HG03469 (cell line): ENCODE measurements around the gene TNFRSF19.

Source experiments
- ATAC-seq: cut with Tn5 transposase; IDR thresholded peaks from one replicate; pipeline ENCODE4 v1.9.1; 2021; ENCODE audit warnings: mild to moderate bottlenecking, moderate library complexity, moderate number of reproducible peaks; ENCODE audit not compliant: unreplicated experiment

The TNFRSF19 gene

DNA sequence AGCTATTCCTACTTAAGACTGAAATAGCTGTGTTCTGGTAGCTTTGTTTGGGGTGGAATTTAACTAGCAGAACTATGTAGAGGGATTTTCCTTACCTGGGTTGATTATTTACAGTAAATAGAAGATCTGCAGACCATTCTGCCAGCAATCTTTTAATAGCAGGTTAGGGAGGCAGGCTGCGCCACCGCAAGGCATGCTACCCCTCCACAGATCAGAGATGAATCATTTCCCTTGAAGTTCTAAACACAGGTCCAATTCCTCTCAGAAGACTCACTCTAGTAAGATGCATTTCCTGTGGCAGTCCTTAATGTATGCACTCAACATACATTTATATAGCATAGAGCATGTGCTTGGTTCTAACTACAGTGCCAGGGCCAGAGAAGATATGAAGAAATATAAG, 109.0 kb downstream of the TNFRSF19 start:
- ATAC-seq, result no peak

DNA sequence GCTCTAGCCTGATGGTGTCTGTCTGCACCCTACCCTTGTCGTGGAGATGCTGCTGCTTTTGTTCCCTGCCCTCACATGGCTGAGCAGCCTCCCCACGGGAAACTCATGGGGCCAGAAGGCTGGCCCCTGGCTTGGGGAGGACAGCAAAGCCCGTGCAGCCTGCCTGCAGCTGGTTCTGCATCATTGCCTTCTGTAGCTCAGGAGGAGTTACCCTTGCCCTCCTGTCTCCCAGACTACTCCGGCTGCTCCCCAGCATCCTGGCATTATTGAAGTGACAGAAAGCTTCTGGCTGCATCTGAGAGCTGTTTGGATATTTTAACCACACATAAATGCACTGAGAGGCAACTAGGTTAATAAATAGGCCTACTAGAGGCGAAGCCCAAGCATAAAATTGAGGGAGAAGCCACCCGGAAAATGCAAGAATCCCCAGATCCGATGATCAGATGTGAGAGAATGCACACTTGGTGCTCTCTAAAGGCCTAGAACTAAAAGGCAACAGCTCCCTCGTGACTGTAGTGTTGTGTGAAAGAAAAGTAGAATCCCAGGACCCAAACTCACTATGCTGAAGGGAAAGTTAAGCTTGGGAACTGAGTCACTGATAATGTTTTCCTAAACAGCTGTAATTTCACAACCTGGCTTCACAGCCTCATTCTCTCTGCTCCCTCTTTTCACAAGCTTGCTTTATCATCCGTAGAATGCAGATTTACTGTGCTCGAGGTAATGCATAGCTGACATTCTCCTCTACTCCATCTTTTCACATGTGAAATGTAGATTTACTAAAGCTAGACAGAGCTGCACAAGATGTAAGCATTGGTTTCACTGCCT, 110.8 kb downstream of the TNFRSF19 start:
- ATAC-seq, result no peak

DNA sequence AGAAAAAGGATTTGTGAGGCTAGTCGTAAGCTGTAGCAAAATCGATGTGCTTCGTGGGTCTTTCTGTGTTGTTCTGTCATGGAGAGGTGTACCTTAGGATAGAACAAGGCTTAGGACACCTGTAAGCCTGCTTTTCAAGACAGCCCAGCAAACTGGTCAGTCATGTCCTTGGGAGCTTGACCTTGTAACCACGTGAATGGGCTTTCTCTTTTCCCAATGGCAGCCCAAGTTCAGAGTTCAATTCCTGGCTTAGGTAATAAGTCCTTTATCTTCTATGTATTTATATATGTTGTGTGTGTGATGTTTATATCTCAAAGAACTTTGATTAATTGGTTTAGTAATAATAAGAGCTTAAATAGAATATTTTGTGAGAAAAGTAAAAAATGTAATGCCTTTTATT, 112.9 kb downstream of the TNFRSF19 start:
- ATAC-seq, result no peak

DNA sequence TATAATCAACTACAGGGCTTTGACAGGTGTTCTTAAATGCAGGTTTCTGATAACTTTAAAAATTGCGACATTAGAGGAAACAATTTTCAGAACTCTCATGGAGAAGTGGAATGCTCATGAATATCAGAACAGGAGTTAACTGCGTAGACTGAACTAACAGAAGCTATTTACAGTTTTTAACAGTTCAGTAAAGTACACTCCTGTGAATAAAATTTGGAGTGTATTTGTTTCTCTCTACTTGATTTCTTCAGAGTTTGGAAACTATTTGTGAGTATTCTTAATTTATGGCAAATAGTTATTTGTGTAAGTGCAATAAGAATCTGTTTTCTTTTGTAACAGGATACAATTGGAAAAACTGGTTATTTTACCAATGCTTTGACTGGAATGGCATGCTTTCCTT, 114.4 kb downstream of the TNFRSF19 start:
- no peak for ATAC-seq

DNA sequence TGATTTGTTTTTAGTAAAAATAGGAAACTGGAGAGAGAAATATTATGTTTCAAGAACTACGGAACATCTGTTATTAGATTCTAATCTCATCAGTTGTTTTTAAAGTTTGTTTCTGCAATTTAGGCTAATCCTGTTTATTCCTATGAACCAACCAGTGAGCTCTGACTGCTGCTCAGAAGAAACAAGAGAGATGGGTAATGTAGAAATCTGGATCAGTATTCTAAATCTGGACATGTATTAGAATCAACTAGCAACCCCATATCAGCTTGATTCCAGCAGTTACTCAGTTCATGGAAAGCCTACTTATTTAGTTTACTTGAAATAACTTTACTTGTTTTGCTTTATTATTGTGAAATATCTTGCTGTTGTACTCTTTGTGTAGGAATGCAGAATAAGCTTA, 115.2 kb downstream of the TNFRSF19 start:
- ATAC-seq, result no peak

DNA sequence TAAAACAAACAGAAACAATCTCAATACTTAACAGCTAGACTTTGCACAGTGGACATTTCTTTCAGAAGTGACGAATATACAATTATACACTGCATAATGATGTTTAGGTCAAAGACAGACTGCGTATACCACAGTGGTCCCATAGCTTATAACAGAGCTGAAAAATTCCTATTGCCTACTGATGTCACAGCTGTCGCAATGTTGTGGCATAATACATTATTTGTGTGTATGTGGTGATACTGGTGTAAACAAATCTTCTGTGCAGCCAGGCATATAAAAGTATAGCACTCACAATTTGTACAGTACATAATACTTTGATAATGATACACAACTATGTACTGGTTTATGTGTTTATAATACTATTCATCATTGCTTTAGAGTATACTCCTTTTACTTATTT, 116.7 kb downstream of the TNFRSF19 start:
- ATAC-seq, result no peak

DNA sequence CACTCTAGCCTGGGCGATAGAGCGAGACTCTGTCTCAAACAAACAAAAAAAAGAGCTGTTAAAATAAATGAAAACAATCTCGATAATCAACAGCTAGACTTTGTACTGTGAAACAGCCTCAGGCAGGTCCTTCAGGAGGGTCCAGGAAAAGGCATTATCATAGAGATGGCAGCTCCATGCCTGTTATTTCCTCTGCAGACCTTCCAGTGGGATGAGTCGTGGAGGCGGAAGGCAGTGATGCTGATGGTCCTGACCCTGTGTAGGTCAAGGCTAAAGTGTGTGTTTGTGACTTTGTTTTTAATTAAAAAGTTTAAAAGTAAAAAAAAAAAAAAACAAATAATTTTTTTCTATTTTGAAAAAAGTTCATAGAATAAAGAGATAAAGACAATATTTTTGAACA, 117.4 kb downstream of the TNFRSF19 start:
- no peak for ATAC-seq

DNA sequence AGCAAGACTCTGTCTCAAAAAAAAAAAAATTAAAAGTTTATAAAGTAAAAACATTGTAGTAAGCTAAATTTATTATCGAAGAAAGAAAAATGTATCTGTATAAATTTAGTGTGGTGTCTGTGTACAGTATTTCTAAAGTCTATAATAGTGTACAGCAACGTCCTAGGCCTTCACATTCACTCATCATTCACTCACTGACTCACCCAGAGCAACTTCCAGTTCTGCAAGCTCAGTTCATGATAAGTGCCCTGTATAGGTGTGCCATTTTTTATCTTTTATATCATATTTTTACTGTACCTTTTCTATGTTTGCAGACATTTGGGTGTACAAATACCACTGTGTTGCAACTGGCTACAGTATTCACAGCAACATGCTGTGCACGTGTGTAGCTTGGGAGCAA, 118.1 kb downstream of the TNFRSF19 start:
- no peak for ATAC-seq

DNA sequence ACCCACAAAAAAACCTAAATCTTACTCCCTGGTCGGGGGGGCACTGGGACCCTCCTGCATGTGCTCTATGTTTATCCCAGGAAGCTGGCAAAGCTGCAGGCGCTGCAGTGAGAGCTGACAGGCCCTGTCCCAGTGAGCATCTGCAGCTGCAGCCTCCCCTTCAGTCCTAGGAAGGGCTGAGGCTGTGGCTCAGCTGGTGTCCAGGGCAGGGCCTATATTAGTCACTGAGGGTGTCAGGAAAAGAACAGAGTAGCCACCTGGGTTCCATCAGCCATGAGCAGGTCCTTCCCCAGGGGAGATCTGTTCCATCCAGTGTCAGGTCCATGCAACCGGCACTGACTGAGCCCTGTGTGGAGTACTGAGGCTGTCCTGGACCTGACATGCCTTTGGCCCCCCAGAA, 120.5 kb downstream of the TNFRSF19 start:
- ATAC-seq, result no peak

DNA sequence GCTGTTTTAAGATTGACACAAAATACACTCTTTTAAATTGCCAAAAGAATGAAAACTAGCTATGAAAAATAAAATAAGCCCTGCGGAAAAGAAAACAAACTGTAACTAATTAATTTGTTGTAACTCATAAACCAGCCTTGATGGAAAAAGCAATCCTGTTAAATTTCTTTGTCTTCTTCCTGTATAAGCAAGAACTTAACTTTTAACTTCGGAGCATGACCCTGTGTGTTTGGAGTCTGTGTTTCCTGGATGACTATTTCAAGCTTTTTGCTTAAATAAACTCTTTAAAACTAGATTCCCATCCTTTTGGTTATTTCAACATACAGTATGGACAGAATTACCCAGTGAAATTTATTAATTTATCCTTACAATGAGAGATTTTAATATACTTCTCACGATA, 122.6 kb downstream of the TNFRSF19 start:
- no peak for ATAC-seq

DNA sequence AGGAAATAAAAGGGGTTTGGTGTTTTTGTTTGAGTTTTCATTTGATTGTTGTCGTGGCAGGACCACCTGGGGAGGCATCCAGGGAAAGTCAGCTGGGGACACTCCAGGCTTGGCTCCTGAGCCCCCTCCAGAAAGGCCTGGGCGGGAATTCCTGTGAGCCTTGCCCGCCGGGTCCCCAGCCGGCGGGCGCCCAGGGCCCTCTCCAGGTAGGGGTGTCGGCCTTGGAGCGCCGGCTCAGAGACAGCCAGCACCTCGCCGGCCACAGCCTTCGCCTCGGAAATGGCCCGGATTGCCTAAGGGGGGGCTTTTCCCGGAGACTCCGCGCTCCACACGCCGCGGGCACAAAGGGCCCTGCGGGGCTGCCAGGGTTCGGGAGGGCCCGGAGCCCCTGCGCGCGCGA, 125.0 kb downstream of the TNFRSF19 start:
- no peak for ATAC-seq

DNA sequence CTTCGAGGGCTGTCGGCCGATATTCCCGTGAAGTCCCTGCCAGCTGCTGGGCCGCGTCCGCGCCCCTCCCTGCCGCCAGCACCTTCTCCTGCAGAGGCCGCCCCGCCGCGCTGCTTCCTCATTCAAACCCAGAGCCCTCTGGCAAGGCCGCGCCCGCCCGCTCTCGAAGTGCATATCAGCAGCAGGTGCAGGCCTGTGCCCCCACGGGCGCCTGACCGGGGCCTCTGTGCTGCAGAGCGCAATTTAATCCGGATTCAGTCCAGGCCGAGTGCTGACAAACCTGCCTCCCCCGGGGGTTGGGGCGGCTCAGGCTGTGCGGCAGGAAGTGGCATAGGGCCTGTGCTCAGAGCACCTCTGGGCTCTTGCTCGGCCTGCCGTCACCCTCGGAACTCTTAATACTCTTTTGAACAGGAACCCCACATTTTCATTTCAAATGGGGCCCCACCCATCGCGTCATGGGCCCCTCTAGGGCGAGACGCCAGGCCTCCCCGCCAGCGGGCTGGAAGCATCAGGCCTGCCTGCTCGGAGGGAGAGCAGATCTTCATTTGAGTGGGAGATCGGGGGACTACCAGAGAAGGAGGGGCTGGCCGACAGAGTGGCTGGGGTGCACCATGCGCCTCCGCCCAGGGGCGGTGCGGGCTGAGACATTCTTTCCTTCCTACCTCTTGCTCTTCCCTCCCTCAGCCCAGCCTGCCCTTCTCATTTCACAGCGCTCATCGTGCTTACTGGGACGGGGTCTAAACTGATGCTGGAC, 125.7 kb downstream of the TNFRSF19 start:
- ATAC-seq, result peak; percentile 84

DNA sequence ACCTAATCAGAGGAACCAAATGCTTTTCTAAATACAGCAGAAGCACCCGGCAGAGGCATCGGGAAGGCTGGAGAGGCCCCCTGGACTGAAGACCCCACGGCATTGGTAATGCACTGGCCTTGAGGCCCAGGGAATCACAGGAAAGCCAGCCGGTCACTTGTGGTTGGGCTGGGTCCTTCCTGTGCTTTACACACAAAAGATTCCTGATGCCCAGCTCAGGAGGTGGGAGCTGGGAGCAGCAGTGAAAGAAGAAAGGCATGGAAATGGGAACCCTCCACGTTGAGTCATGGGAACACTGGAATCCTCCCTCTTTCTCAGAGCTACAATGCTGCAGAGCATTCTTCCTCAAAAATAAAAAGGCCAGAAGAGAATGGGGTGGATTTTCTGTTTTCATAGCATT, 126.4 kb downstream of the TNFRSF19 start:
- ATAC-seq, result no peak

DNA sequence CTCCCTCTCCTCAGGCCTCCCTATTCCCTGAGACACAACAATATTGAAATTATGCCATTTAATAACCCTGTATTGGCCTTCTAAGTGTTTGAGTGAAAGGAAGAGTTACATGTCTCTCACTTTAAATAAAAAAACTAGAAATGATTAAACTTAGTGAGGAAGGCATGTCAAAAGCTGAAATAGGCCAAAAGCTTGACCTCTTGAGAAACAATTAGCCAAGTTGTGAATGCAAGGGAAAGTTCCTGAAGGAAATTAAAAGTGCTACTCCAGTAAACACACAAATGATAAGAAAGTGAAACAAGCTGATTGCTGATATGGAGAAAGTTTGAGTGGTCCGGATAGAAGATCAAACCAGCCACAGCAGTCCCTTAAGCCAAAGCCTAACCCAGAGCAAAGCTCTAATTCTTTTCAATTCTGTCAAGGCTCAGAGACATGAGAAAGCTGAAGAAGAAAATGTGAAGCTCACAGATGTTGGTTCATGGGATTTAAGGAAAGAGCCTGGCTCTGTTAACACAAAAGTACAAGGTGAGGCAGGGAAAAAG, 127.6 kb downstream of the TNFRSF19 start:
- no peak for ATAC-seq

DNA sequence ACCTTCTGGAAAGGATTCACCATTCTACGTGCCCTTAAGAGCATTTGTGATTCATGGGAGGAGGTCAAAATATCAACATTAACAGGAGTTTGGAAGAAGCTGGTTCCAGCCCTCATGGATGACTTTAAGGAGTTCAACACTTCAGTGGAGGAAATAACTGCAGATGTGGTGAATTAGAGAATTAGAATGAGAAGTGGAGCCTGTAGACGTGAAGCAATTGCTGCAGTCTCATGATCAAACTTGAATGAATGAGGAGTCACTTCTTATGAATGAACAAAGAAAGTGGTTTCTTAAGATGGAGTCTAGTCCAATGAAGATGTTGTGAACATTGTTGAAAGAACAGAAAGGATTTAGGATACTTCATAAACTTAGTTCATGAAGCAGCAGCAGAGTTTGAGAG, 129.1 kb downstream of the TNFRSF19 start:
- no peak for ATAC-seq

DNA sequence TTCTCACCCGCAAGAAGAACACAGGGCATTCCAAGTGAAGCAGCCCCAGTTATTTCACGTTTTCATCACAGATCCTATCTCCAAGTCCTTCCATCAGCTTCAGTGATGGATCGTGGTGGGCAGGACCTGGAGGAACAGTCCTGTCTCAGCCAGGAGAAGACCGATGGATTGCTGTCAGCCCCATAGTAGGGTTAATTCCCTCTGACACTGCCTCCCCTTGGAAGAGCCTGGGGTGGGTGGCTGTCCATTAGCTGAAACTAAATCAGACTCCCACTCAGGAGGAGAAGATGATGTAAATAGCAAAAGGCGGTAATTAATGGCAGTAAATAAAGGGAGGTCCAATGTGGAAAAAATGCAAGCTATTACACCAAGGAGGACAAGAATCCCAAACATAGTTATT, 131.0 kb downstream of the TNFRSF19 start:
- no peak for ATAC-seq

DNA sequence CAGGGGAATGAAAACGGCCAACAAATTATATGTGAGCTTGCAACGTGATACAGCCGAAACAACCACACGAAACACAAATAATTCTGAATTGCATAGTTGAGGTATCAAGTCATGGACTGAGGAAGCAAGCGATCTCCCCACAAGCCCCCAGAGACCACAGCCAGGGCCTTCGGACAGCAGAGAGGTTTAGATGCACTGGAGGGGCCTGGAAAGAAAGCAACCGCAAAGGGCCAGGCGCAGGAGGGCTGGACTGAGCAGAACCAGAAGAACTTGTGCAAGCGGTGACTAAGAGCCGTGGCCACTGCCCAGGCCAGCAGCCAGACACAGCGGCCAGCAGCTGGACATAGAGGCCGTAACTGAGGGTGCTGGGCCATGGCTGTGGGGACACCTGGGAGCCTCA, 131.4 kb downstream of the TNFRSF19 start:
- ATAC-seq, result no peak

DNA sequence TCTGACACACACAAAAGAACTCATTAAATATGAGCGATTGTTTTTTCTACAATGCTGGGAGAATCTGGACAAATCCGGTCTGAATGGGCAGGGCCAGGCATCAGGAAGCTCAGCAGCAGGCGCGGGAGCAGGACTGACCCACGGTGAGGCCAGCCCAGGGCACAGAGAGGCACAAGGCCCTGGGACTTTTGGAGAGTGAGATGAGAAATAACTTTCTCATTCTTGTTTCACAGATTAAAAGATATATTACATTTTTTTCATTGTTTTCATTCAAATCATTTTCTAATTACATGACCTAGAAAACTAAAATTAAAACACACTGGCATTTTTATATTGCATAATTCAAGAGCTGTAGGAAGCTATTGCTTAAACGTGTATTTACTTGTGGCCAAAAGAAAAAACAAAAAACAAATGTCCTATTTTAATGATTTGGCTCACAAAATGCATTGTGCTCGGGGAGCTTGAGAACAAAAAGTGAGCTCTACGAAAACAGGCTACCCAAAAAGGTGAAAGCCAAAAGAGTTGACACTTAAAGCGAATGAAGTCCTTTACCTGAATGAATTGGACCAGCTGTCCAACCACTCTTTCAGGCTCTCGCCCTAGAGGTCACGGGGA, 133.1 kb downstream of the TNFRSF19 start:
- no peak for ATAC-seq

DNA sequence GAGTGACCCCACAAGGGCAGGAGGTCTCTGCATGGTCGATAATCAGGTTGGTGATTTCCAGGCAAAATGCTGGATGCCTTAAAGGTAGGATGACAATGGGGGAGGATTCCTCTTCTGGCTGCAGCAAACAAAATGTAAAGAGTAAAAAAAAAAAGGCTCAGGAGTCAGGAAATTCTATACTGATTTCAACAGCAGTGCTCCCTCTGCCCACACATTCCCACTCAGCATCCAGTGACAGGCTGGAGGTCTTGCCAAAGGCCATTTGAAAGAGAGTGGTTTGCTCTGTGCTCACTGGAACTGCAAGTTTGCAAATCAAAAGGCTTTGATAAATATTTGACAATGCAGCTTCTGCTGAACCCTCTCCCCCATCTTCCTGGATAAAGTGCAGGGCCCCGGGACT, 135.4 kb downstream of the TNFRSF19 start:
- no peak for ATAC-seq

DNA sequence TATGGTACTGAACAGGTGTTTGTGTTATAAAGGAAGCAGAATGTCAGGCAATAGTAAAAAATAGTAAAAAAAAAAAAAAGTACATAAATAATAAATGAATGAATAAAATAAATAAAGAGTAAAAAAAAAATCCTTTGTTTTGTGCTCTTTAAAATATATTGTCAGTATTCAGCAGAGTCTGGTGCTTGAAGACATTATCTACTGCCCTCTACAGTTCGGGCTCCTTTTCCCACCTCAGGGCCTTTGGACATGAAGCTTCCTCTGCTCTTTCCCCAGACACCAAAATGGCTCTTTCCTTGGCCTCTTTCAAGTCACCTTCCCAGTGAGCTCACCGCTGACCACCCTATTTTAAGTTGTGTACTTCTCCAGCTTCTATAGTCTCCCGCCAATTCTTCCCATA, 137.5 kb downstream of the TNFRSF19 start:
- no peak for ATAC-seq

DNA sequence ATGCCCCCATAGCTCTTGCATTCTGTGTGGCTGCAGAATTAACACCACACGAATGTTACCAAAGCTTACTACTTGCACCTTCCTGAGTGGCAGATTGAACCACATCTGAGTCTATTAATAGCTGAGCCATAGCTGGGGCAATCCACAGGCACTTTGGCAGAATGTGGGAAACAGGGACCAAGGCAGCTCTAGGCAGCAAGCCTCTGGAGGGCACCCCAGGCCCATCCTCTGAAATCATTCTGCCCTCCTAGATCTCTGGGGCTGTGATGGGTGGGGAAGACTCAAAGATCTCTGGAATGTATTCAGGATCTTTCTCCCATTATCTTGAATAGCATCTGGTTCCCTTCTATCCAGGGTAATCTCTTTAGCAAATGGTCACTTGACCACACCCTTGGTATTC, 139.3 kb downstream of the TNFRSF19 start:
- no peak for ATAC-seq

DNA sequence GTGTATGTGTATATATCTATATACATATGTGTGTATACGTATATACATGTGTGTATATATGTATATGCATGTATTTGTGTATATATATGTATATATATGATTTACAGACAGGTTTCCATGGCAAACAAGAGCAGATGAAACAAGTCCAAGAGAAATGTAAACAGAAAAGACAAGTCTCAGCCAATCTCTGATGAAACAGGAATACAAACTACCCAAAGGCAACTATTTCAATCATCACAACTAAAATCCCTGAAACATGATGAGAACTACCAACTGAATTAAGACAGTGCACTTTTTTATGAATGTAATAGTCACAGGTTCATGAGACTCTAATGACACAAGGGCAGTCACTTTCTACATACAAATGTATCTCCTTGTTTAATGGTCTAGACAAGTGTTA, 140.2 kb downstream of the TNFRSF19 start:
- ATAC-seq, result no peak
